Liver (tissue), 9 donors: ENCODE measurements around the gene SF3B3. TPM values are rescaled to one million over a fixed set of nuclear protein-coding genes. Genes with fewer than 3 reads are reported as not detected.

Experiments
- DNase-seq: peaks from one replicate; pipeline ENCODE4 v3.0.0-alpha.2; 2017; ENCODE audit warnings: low spot score
- H3K27ac ChIP-seq, 2 donors: one replicate each; pipeline ENCODE4 v1.7.0; 2013; ENCODE audit warnings: inconsistent platforms in 2 of 2, low read length in 2 of 2, control low read depth in 1 of 2, low read depth in 1 of 2, mild to moderate bottlenecking in 1 of 2
- H3K27me3 ChIP-seq, 4 donors: one replicate each; pipeline versions ENCODE4 v1.6.1 to v1.7.0; 2013; ENCODE audit warnings: low read length in 3 of 4, inconsistent platforms in 1 of 4, mild to moderate bottlenecking in 1 of 4, moderate library complexity in 1 of 4; ENCODE audit not compliant: control insufficient read depth in 4 of 4, insufficient read depth in 4 of 4
- H3K36me3 ChIP-seq, 4 donors: one replicate each; pipeline versions ENCODE4 v1.6.1 to v1.7.0; 2013; ENCODE audit warnings: low read length in 3 of 4, mild to moderate bottlenecking in 3 of 4, low read depth in 1 of 4, moderate library complexity in 1 of 4; ENCODE audit not compliant: control insufficient read depth in 4 of 4, insufficient read depth in 3 of 4
- H3K4me1 ChIP-seq, 4 donors: one replicate each; pipeline versions ENCODE4 v1.6.1 to v1.7.0; 2013; ENCODE audit warnings: low read length in 3 of 4, mild to moderate bottlenecking in 3 of 4, moderate library complexity in 1 of 4; ENCODE audit not compliant: control insufficient read depth in 4 of 4, insufficient read depth in 4 of 4
- H3K4me3 ChIP-seq, 3 donors: one replicate each; pipeline versions ENCODE4 v1.6.1 to v1.7.0; 2013; ENCODE audit warnings: low read length in 3 of 3, control low read depth in 1 of 3, low read depth in 1 of 3, mild to moderate bottlenecking in 1 of 3
- H3K9ac ChIP-seq, 2 donors: one replicate each; pipeline ENCODE4 v1.7.0; 2013; ENCODE audit warnings: low read length in 2 of 2, mild to moderate bottlenecking in 2 of 2, moderate library complexity in 2 of 2, control low read depth in 1 of 2, low read depth in 1 of 2
- H3K9me3 ChIP-seq, 4 donors: one replicate each; pipeline versions ENCODE4 v1.6.1 to v1.7.0; 2013; ENCODE audit warnings: low read length in 3 of 4; ENCODE audit not compliant: control insufficient read depth in 4 of 4
- ATF3 ChIP-seq: IDR thresholded peaks from 2 replicates; pipeline ENCODE4 v1.6.1; 2016; ENCODE audit warnings: antibody characterized with exemption
- CTCF ChIP-seq: fragments of 150-350 bp; IDR thresholded peaks from 2 replicates; pipeline ENCODE4 v1.5.1; 2017; ENCODE audit warnings: improper control_type of control experiment, low read depth, low read length; ENCODE audit not compliant: missing input control
- EGR1 ChIP-seq, 2 donors: IDR thresholded peaks; 2 replicates each; pipeline ENCODE4 v1.6.1; 2016 to 2018; ENCODE audit warnings: antibody characterized with exemption in 2 of 2, low read depth in 2 of 2
- FOXA1 ChIP-seq: IDR thresholded peaks from 2 replicates; pipeline ENCODE4 v1.6.1; 2016; ENCODE audit warnings: antibody characterized with exemption
- FOXA2 ChIP-seq: IDR thresholded peaks from 2 replicates; pipeline ENCODE4 v1.6.1; 2016; ENCODE audit warnings: antibody characterized with exemption
- JUND ChIP-seq, 2 donors: IDR thresholded peaks; 2 replicates each; pipeline ENCODE4 v1.6.1; 2016; ENCODE audit warnings: antibody characterized with exemption in 2 of 2
- NR2F2 ChIP-seq: IDR thresholded peaks from 2 replicates; pipeline ENCODE4 v1.6.1; 2016; ENCODE audit warnings: antibody characterized with exemption
- RAD21 ChIP-seq, 2 donors: IDR thresholded peaks; 2 replicates each; pipeline ENCODE4 v1.6.1; 2016; ENCODE audit warnings: antibody characterized with exemption in 2 of 2, mild to moderate bottlenecking in 2 of 2
- REST ChIP-seq: IDR thresholded peaks from 2 replicates; pipeline ENCODE4 v1.6.1; 2016; ENCODE audit warnings: antibody characterized with exemption, mild to moderate bottlenecking
- SP1 ChIP-seq: IDR thresholded peaks from 2 replicates; pipeline ENCODE4 v1.6.1; 2018; ENCODE audit warnings: antibody characterized with exemption, mild to moderate bottlenecking
- TAF1 ChIP-seq: conservative IDR thresholded peaks from 2 replicates; pipeline ENCODE4 v1.6.1; 2016; ENCODE audit warnings: antibody characterized with exemption, mild to moderate bottlenecking
- WGBS: extraction: QIAGEN DNeasy Blood & Tissue Kit; methylation state at CpG from one replicate; pipeline ENCODE4 v1.1.7; 2013; 5-methylcytosine and 5-hydroxymethylcytosine counted together
- polyA plus RNA-seq, 2 donors: library from polyadenylated mRNA; stranded (reverse) in 1 of 2; unstranded in 1 of 2; fragments of 200-250 nt in 1 of 2; fragments of >200 nt in 1 of 2; fragmentation: Nextera tagmentation in 1 of 2; extraction: Ambion mirVana in 1 of 2; gene quantifications; one replicate each; pipeline versions ENCODE4 v1.2.1 to v1.2.3, GENCODE V29; 2013 to 2015
- total RNA-seq, 2 donors: library from RNA; depleted of rRNA; stranded (reverse); fragments of >200 nt; gene quantifications; one replicate each; pipeline ENCODE4 v1.2.3, GENCODE V29; 2014
- TF ChIP-seq, protein P1 (sequence below): IDR thresholded peaks from 2 replicates; pipeline ENCODE4 v1.6.1; 2016; ENCODE audit warnings: antibody characterized with exemption
- TF ChIP-seq, protein P2 (sequence below): IDR thresholded peaks from 2 replicates; pipeline ENCODE4 v1.6.1; 2016; ENCODE audit warnings: antibody characterized with exemption
- donor health status: healthy.
- donor health status: healthy.
- donor health status: healthy.
- donor health status: healthy.
- donor health status: healthy.

Gene SF3B3
- total and polyA plus RNA-seq, 4 donors: 38.9 to 77.8 (median 53.2) TPM

- Histone ChIP-seq H3K4me3 (no peak overlapping the region), H3K36me3 (no peaks in the 10 kb centered on the region), H3K27me3 (no peaks in the 10 kb centered on the region), H3K9me3 (no peaks in the 10 kb centered on the region), H3K4me1 (no peaks in the 10 kb centered on the region), H3K9ac (no peak overlapping the region), H3K27ac (no peak overlapping the region)
- no peak for TF ChIP-seq FOXA2
- no peak for TF ChIP-seq FOXA1
- TF ChIP-seq CTCF: no peak
- no peak for TF ChIP-seq RAD21 (IDR thresholded peaks at IDR 0.05)
- no peak for TF ChIP-seq SP1
- no peak for TF ChIP-seq ATF3
- TF ChIP-seq EGR1 (IDR thresholded peaks at IDR 0.05; ENCODE audit: low read depth in 2 of 2): no peak
- TF ChIP-seq NR2F2: no peak
- DNase-seq: no peak
- WGBS: 87% methylated on average over 11 of the region's 11 CpGs
Observed at GRCh38 chr16:70582280-70582978, 58.8 kb downstream of the SF3B3 start.

GRCh38 chr16:70586731-70587130, 63.1 kb downstream of the SF3B3 start:
- Histone ChIP-seq H3K9ac (no peak overlapping the region), H3K4me3 (no peak overlapping the region), H3K9me3 (no peaks in the 10 kb centered on the region), H3K27ac (no peak overlapping the region), H3K4me1 (no peaks in the 10 kb centered on the region), H3K36me3 (no peaks in the 10 kb centered on the region), H3K27me3 (no peaks in the 10 kb centered on the region)
- 93% methylated on average over 9 of the region's 9 CpGs for WGBS
- TF ChIP-seq SP1 (no peak), NR2F2 (no peak), TAF1 (no peak), RAD21 (IDR thresholded peaks at IDR 0.05) (no peak), REST (no peak), JUND (IDR thresholded peaks at IDR 0.05) (no peak), ATF3 (no peak), FOXA1 (no peak), EGR1 (IDR thresholded peaks at IDR 0.05; ENCODE audit: low read depth in 2 of 2) (no peak)
- TF ChIP-seq, protein P1, sequence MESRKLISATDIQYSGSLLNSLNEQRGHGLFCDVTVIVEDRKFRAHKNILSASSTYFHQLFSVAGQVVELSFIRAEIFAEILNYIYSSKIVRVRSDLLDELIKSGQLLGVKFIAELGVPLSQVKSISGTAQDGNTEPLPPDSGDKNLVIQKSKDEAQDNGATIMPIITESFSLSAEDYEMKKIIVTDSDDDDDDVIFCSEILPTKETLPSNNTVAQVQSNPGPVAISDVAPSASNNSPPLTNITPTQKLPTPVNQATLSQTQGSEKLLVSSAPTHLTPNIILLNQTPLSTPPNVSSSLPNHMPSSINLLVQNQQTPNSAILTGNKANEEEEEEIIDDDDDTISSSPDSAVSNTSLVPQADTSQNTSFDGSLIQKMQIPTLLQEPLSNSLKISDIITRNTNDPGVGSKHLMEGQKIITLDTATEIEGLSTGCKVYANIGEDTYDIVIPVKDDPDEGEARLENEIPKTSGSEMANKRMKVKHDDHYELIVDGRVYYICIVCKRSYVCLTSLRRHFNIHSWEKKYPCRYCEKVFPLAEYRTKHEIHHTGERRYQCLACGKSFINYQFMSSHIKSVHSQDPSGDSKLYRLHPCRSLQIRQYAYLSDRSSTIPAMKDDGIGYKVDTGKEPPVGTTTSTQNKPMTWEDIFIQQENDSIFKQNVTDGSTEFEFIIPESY: no peak
- TF ChIP-seq, protein P2, sequence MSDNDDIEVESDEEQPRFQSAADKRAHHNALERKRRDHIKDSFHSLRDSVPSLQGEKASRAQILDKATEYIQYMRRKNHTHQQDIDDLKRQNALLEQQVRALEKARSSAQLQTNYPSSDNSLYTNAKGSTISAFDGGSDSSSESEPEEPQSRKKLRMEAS: no peak
- DNase-seq: no peak
